Measurements from ENCODE around the gene TMPRSS13. TPM values are rescaled to one million over a fixed set of nuclear protein-coding genes. Genes with fewer than 3 reads are reported as not detected.

Gene TMPRSS13
- total RNA-seq, 4 donors from 2014 or later = 0.60 to 1.7 TPM; not detected in 2

DNA sequence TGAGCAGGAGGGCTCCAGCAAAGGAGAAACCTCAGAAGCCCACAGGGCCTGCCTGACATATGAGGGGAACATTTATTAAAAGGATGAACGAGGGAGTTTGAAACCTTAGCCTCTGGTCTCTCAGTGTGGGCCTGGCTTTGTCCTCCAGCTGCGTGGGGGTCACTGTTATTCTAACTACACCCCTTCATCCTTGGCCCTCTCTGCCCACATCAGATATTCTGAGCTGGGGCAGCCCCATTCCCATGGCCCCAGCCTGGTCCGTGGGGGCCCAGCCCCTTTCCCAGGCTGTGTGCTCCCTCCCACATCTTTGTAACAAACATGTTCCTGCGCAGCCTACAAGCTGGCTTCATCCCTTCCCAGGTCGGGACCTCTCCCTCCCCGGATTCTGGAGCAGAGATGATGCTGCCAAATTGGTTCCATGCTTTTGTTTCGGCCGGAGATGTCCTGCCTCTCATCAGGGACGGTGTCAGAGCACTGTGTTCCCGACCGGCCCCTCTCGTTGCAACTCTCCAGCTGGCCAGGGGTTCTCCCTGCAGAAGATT lies 56.7 kb downstream of the TMPRSS13 start:
- H3K9me3 ChIP-seq = no peaks in the 10 kb centered on the region
- H3K4me1 ChIP-seq = peaks cover 0 to 53% (median 9%) of the 10 kb centered on the region in 4 donors
- no peaks in the 10 kb centered on the region for H3K36me3 ChIP-seq
- H3K27me3 ChIP-seq = peaks cover 0 to 43% of the 10 kb centered on the region in 2 donors
- peak overlapping the region in 3 of 4 donors; percentile 19 to 74 (median 32) for H3K27ac ChIP-seq
- DNase-seq (ENCODE audit: low spot score in 2 of 2) = no peak
- 28 to 50% methylated on average over 12 of the region's 12 CpGs for WGBS, 2 donors
- TF ChIP-seq EP300 (IDR thresholded peaks at IDR 0.05) (no peak), POLR2A (IDR thresholded peaks at IDR 0.05) (no peak)
- TF ChIP-seq, protein P1, sequence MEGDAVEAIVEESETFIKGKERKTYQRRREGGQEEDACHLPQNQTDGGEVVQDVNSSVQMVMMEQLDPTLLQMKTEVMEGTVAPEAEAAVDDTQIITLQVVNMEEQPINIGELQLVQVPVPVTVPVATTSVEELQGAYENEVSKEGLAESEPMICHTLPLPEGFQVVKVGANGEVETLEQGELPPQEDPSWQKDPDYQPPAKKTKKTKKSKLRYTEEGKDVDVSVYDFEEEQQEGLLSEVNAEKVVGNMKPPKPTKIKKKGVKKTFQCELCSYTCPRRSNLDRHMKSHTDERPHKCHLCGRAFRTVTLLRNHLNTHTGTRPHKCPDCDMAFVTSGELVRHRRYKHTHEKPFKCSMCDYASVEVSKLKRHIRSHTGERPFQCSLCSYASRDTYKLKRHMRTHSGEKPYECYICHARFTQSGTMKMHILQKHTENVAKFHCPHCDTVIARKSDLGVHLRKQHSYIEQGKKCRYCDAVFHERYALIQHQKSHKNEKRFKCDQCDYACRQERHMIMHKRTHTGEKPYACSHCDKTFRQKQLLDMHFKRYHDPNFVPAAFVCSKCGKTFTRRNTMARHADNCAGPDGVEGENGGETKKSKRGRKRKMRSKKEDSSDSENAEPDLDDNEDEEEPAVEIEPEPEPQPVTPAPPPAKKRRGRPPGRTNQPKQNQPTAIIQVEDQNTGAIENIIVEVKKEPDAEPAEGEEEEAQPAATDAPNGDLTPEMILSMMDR (IDR thresholded peaks at IDR 0.05) = no peak
- H3K4me3 ChIP-seq = no peak overlapping the region

DNA sequence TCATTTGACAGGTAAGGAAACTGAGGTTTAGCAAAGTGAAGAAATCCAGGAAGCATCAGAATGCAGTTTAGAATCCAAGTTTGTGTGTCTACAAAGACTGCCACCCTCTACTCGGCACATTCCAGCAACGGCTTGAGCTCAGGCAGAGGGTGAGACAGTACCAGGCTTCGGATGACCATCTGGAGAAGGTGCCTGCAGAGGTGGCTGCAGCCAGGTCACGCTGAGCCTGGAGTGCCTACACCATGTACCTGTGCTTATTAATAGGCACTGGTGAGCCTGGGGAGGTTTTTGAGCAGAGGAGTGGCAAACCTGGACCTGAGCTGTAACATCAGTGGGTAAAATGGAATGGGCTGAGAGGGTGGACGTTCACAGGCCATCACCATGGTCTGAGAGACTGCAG lies 57.4 kb downstream of the TMPRSS13 start:
- H3K9me3 ChIP-seq = no peaks in the 10 kb centered on the region
- peak overlapping the region in 3 of 4 donors; percentile 19 to 74 (median 32) for H3K27ac ChIP-seq
- H3K27me3 ChIP-seq = peaks cover 0 to 36% of the 10 kb centered on the region in 2 donors
- no peak overlapping the region for H3K4me3 ChIP-seq
- H3K4me1 ChIP-seq = peaks cover 0 to 46% (median 9%) of the 10 kb centered on the region in 4 donors
- TF ChIP-seq EP300 (IDR thresholded peaks at IDR 0.05) (no peak), POLR2A (IDR thresholded peaks at IDR 0.05) (no peak)
- TF ChIP-seq, protein P1 (IDR thresholded peaks at IDR 0.05) = no peak
- no peak for DNase-seq (ENCODE audit: low spot score in 2 of 2)
- 82 to 88% methylated on average over 5 of the region's 5 CpGs for WGBS, 2 donors
- H3K36me3 ChIP-seq = no peaks in the 10 kb centered on the region

DNA sequence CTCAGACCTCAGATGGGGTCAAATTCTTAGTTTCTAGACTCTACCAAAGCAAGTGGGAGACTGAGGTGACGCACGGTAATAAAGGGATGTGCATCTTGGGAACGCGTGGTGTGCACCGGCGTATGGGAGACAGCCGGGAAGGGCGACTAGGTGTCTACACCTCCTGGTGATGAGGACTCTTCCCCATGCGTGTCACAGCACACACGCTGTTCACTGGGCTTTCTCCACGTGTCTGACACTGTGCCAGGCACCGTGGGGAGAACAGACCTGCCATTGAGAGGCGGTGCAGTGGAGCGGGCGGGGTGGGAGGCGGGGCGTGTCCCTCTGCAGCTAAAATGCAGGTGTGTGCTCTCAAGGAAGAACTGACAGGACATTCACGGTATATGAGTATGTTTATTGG lies 58.0 kb downstream of the TMPRSS13 start:
- no peak overlapping the region for H3K4me3 ChIP-seq
- no peaks in the 10 kb centered on the region for H3K9me3 ChIP-seq
- TF ChIP-seq POLR2A (IDR thresholded peaks at IDR 0.05) (no peak), EP300 (IDR thresholded peaks at IDR 0.05) (no peak)
- TF ChIP-seq, protein P1 (IDR thresholded peaks at IDR 0.05) = no peak
- no peak for DNase-seq (ENCODE audit: low spot score in 2 of 2)
- no peaks in the 10 kb centered on the region for H3K36me3 ChIP-seq
- 76 to 78% methylated on average over 18 of the region's 18 CpGs for WGBS, 2 donors
- H3K27me3 ChIP-seq = peaks cover 0 to 29% of the 10 kb centered on the region in 2 donors
- peaks cover 0 to 40% (median 7%) of the 10 kb centered on the region in 4 donors for H3K4me1 ChIP-seq
- H3K27ac ChIP-seq = peak overlapping the region in 2 of 4 donors; percentile 36 to 74

DNA sequence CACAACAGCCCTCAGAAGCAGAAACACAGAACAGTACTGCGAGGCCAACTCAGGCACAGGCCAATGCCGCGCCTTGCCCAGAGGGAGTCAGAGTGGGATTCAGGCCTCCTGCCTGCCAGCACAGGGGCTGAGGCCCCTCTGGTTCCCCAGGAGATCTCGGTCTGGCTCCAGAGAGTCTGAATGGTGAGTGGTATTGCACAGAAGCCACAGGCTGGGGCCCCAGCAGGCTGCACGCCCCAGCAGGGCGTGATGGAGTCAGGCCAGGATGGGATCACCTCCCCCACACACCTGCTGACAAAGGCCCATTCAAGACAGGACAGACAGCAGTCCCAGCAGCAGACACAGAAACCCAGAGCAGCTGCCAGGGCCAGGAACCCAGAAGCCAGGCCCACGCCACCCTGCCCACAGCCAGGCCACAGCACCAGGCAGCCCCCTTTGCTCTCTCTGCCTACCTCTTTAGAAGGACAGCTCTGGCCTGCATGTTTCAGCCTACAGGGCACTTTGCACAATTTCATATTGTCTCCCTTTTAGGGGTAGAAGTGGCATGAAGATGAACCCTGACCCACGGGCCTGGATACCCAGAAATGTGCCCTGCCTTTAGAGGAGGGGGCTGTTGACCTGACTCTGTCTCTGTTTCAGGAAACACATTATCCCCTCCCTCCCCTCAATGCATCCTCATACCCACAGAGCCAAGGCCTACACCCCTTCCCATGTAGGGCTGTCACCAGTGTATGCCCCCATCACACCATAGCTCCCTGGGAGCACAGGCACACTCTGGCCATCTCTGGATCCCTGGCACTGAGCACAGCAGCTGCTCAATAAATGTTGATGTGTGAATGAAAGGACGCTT lies 58.9 kb downstream of the TMPRSS13 start:
- 58 to 69% methylated on average over 5 to 7 of the region's 9 CpGs for WGBS, 2 donors
- no peaks in the 10 kb centered on the region for H3K36me3 ChIP-seq
- no peaks in the 10 kb centered on the region for H3K9me3 ChIP-seq
- H3K27me3 ChIP-seq = peaks cover 0 to 21% of the 10 kb centered on the region in 2 donors
- H3K4me1 ChIP-seq = peaks cover 0 to 31% (median 3%) of the 10 kb centered on the region in 4 donors
- H3K27ac ChIP-seq = peak overlapping the region in 3 of 4 donors; percentile 34 to 74 (median 70)
- H3K4me3 ChIP-seq = no peak overlapping the region
- DNase-seq (ENCODE audit: low spot score in 2 of 2) = no peak
- peak in 1 of 2 donors; percentile 56 for TF ChIP-seq EP300 (IDR thresholded peaks at IDR 0.05)
- TF ChIP-seq POLR2A (IDR thresholded peaks at IDR 0.05) = no peak

DNA sequence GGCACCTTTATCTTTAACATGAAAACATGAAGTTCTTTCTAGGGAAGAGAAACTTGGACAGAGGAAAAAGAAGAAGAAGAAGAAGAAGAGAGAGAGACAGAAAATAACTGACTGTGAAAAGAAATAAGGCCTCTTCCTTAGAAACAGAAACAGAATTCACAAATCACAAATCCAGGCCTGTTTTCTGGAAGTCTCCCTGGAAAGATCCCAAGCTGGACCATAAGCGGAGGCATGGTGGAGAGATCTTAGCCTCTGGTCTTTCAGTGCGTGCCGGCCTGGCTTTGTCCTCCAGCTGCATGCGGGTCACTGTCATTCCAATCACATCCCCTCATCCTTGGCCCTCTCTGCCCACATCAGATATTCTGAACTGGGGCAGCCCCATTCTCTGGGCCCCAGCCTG lies 59.6 kb downstream of the TMPRSS13 start:
- peaks cover 0 to 25% (median 3%) of the 10 kb centered on the region in 4 donors for H3K4me1 ChIP-seq
- H3K4me3 ChIP-seq = no peak overlapping the region
- TF ChIP-seq EP300 (IDR thresholded peaks at IDR 0.05) (no peak), POLR2A (IDR thresholded peaks at IDR 0.05) (no peak)
- TF ChIP-seq, protein P1 (IDR thresholded peaks at IDR 0.05) = no peak
- no peaks in the 10 kb centered on the region for H3K9me3 ChIP-seq
- peak overlapping the region in 3 of 4 donors; percentile 34 to 74 (median 70) for H3K27ac ChIP-seq
- WGBS, 2 donors = 37 to 38% methylated on average over 4 of the region's 4 CpGs
- no peaks in the 10 kb centered on the region for H3K36me3 ChIP-seq
- DNase-seq (ENCODE audit: low spot score in 2 of 2) = no peak
- peaks cover 0 to 14% of the 10 kb centered on the region in 2 donors for H3K27me3 ChIP-seq
